HEK293 (cell line): ENCODE measurements around the gene NCKAP5.

Experiments used
- SCRT1 ChIP-seq: fragments of 450-650 bp; formaldehyde crosslinking; IDR thresholded peaks from 2 replicates; pipeline ENCODE4 v1.5.1; 2016; ENCODE audit warnings: missing biosample characterization, missing genetic modification characterization, borderline replicate concordance
- ZNF433 ChIP-seq: fragments of 450-650 bp; formaldehyde crosslinking; IDR thresholded peaks from 2 replicates; pipeline ENCODE4 v1.5.1; 2016; ENCODE audit warnings: missing biosample characterization, missing genetic modification characterization, low read depth
- TF ChIP-seq, protein P1 (sequence below): fragments of 450-650 bp; formaldehyde crosslinking; IDR thresholded peaks from 2 replicates; pipeline ENCODE4 v1.5.1; 2016; ENCODE audit warnings: missing biosample characterization, missing genetic modification characterization
- TF ChIP-seq, protein P2 (sequence below): fragments of 450-650 bp; formaldehyde crosslinking; IDR thresholded peaks from 2 replicates; pipeline ENCODE4 v1.5.1; 2016; ENCODE audit warnings: missing biosample characterization, missing genetic modification characterization

DNA sequence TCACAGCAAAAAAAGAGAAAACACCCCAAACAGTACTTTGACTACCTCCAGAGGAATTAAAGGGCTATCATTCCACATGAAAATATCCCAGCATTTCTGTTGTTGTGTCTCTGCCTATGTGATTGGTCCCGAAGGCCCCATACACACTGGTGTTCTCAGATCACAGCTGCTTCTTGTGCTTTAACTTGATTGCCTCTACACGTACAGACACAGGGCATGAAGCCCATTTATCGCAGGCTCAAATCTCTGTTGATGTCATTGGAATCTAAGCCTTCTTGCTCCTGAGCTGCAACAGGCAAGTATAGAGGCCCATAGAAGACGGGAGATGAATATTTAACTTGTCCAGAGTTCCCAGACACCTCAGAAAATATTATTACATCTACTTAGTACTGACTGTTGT lies 405.2 kb downstream of the NCKAP5 start:
- TF ChIP-seq ZNF433 (tag by site-specific recombination), result no peak
- no peak for TF ChIP-seq SCRT1 (tag by site-specific recombination)
- TF ChIP-seq, protein P1, sequence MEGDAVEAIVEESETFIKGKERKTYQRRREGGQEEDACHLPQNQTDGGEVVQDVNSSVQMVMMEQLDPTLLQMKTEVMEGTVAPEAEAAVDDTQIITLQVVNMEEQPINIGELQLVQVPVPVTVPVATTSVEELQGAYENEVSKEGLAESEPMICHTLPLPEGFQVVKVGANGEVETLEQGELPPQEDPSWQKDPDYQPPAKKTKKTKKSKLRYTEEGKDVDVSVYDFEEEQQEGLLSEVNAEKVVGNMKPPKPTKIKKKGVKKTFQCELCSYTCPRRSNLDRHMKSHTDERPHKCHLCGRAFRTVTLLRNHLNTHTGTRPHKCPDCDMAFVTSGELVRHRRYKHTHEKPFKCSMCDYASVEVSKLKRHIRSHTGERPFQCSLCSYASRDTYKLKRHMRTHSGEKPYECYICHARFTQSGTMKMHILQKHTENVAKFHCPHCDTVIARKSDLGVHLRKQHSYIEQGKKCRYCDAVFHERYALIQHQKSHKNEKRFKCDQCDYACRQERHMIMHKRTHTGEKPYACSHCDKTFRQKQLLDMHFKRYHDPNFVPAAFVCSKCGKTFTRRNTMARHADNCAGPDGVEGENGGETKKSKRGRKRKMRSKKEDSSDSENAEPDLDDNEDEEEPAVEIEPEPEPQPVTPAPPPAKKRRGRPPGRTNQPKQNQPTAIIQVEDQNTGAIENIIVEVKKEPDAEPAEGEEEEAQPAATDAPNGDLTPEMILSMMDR (tag by site-specific recombination), result no peak
- TF ChIP-seq, protein P2, sequence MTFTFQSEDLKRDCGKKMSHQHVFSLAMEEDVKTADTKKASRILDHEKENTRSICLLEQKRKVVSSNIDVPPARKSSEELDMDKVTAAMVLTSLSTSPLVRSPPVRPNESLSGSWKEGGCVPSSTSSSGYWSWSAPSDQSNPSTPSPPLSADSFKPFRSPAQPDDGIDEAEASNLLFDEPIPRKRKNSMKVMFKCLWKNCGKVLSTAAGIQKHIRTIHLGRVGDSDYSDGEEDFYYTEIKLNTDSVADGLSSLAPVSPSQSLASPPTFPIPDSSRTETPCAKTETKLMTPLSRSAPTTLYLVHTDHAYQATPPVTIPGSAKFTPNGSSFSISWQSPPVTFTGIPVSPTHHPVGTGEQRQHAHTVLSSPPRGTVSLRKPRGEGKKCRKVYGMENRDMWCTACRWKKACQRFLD (tag by site-specific recombination), result no peak
